SK-N-SH (cell line): ENCODE results near the gene CLCN1.

Experiments used
- FOXM1 ChIP-seq: IDR thresholded peaks from 2 replicates; pipeline ENCODE4 v1.4.0; 2012; ENCODE audit warnings: low read depth, mild to moderate bottlenecking
- GABPA ChIP-seq: IDR thresholded peaks from 2 replicates; pipeline ENCODE4 v1.4.0; 2012; ENCODE audit warnings: low read depth, mild to moderate bottlenecking
- GATA2 ChIP-seq: sonication (generic); formaldehyde crosslinking; IDR thresholded peaks from 2 replicates; pipeline ENCODE4 v1.5.0; 2020; ENCODE audit warnings: mild to moderate bottlenecking, missing genetic modification reagents
- NRF1 ChIP-seq: IDR thresholded peaks from 2 replicates; pipeline ENCODE4 v1.6.1; 2012; ENCODE audit warnings: low read depth, mild to moderate bottlenecking, low read length
- POLR2AphosphoS5 ChIP-seq: IDR thresholded peaks from 2 replicates; pipeline ENCODE4 v1.6.1; 2012; ENCODE audit warnings: low read depth, low read length
- RAD21 ChIP-seq: IDR thresholded peaks from 2 replicates; pipeline ENCODE4 v1.6.1; 2012; ENCODE audit warnings: mild to moderate bottlenecking, low read length
- SMC3 ChIP-seq: IDR thresholded peaks from 2 replicates; pipeline ENCODE4 v1.6.1; 2012; ENCODE audit warnings: low read depth, low read length, improper control_type of control experiment
- TF ChIP-seq, protein P1 (sequence below): fragments of 200-600 bp; sonication (generic); IDR thresholded peaks from 2 replicates; pipeline ENCODE4 v1.6.1; 2017; ENCODE audit warnings: antibody characterized with exemption, mild to moderate bottlenecking, moderate library complexity
- TF ChIP-seq, protein P2 (sequence below): IDR thresholded peaks from 2 replicates; pipeline ENCODE4 v1.4.0; 2012; ENCODE audit warnings: low read depth

DNA sequence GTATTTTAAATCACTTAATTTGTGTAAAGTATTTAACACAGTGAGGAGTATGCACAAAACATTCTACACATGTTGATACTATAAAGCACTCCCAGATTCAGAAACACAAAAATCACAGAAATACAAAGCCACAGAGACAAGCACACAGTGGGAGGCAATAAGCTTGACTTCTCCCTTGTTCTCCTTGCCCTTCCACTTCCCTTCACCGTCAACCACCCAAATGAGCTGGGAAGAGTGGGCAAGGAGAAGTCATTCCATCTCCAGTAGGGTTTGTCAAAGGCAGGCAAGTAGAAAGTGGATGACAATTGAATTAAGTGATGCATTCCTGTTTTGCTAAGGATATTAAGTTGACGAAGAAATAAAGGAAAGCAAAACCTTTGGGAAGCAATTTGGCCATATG lies 35.3 kb upstream of the CLCN1 start:
- TF ChIP-seq RAD21, result no peak
- TF ChIP-seq, protein P1, sequence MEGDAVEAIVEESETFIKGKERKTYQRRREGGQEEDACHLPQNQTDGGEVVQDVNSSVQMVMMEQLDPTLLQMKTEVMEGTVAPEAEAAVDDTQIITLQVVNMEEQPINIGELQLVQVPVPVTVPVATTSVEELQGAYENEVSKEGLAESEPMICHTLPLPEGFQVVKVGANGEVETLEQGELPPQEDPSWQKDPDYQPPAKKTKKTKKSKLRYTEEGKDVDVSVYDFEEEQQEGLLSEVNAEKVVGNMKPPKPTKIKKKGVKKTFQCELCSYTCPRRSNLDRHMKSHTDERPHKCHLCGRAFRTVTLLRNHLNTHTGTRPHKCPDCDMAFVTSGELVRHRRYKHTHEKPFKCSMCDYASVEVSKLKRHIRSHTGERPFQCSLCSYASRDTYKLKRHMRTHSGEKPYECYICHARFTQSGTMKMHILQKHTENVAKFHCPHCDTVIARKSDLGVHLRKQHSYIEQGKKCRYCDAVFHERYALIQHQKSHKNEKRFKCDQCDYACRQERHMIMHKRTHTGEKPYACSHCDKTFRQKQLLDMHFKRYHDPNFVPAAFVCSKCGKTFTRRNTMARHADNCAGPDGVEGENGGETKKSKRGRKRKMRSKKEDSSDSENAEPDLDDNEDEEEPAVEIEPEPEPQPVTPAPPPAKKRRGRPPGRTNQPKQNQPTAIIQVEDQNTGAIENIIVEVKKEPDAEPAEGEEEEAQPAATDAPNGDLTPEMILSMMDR, result no peak
- TF ChIP-seq GATA2 (CRISPR knock-in tag), result no peak
- TF ChIP-seq, protein P2, sequence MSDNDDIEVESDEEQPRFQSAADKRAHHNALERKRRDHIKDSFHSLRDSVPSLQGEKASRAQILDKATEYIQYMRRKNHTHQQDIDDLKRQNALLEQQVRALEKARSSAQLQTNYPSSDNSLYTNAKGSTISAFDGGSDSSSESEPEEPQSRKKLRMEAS, result no peak
- no peak for TF ChIP-seq SMC3
- no peak for TF ChIP-seq GABPA
- no peak for TF ChIP-seq NRF1
- TF ChIP-seq FOXM1, result no peak
- no peak for TF ChIP-seq POLR2AphosphoS5
